Left colon (tissue), 2 donors: ENCODE data around the gene SLC25A42. TPM values are rescaled to one million over a fixed set of nuclear protein-coding genes. Genes with fewer than 3 reads are reported as not detected.

ENCODE experiments used
- ATAC-seq: fragments of 200-7000 bp; cut with Tn5 transposase; one replicate; pipeline ENCODE4 v1.9.1; 2020; ENCODE audit warnings: mild to moderate bottlenecking, moderate library complexity
- DNase-seq, 2 donors: peaks; one replicate each; pipeline ENCODE4 v3.0.0-alpha.2; 2020
- intact Hi-C, 2 donors: fragments of 100-400 bp; cut with DNase I in 1 of 2; cut with micrococcal nuclease in 1 of 2; formaldehyde crosslinking; loops; one replicate each; pipeline versions ENCODE4 v1.11.2 to v1.14.0; 2022; cut with DNase I, micrococcal nuclease
- total RNA-seq, 2 donors: library from RNA; stranded (reverse); fragmentation: NEBNext Ultra II Directional; extraction: Animal tissue kit (Norgen Biotek cat#: 25700); gene quantifications; one replicate each; pipeline ENCODE4 v1.2.1, GENCODE V29; 2021
- donor health status: DM: no; HTN: no; CAD: no.
- donor health status: DM: yes; HTN: yes; CAD: no.

Gene SLC25A42
- total RNA-seq, 2 donors from 2014 or later: 8.2 to 8.5 TPM

- intact Hi-C loops: no loop called here
- no peak for DNase-seq
- ATAC-seq: no peak
These were observed 1.2 kb upstream of the SLC25A42 start for GRCh38 chr19:19062454-19063182.

GRCh38 chr19:19064098-19064722, 416 bp downstream of the SLC25A42 start:
- intact Hi-C loops: no loop called here
- DNase-seq (no peak), ATAC-seq (no peak)

- no peak for ATAC-seq
- DNase-seq: peak; percentile 36 to 41
- intact Hi-C loops: loop anchor here in 1 of 2 donors (5.0 kb wide), 1 partner anchor 72 kb away; the partner anchor contains the start of gene TMEM161A
These were observed 1.3 kb downstream of the SLC25A42 start for GRCh38 chr19:19064811-19065745.

GRCh38 chr19:19067276-19068072, 3.7 kb downstream of the SLC25A42 start:
- intact Hi-C loops: loop anchor here in 1 of 2 donors (5.0 kb wide), 1 partner anchor 70 kb away; the partner anchor contains the start of gene TMEM161A
- DNase-seq: no peak
- ATAC-seq: no peak

GRCh38 chr19:19068659-19069654, 5.2 kb downstream of the SLC25A42 start:
- intact Hi-C loops: loop anchor here in 1 of 2 donors (5.0 kb wide), 1 partner anchor 68 kb away; the partner anchor contains the start of gene TMEM161A
- ATAC-seq (no peak), DNase-seq (no peak)

GRCh38 chr19:19071897-19072296, 8.1 kb downstream of the SLC25A42 start:
- no peak for ATAC-seq
- intact Hi-C loops: no loop called here
- no peak for DNase-seq

- ATAC-seq (no peak), DNase-seq (no peak)
- intact Hi-C loops: no loop called here
These were observed 10.5 kb downstream of the SLC25A42 start for GRCh38 chr19:19074196-19074882.

- ATAC-seq: no peak
- no peak for DNase-seq
- intact Hi-C loops: no loop called here
These were observed 11.3 kb downstream of the SLC25A42 start for GRCh38 chr19:19075126-19075525.

GRCh38 chr19:19076476-19076875, 12.7 kb downstream of the SLC25A42 start:
- DNase-seq (no peak), ATAC-seq (peak; percentile 51)
- intact Hi-C loops: no loop called here

- ATAC-seq: no peak
These were observed 13.3 kb downstream of the SLC25A42 start for GRCh38 chr19:19077103-19077502.

GRCh38 chr19:19078801-19079200, 15.0 kb downstream of the SLC25A42 start:
- intact Hi-C loops: no loop called here
- ATAC-seq (no peak), DNase-seq (no peak)

More at GRCh38 chr19:19077103-19077502, 13.3 kb downstream of the SLC25A42 start:
- intact Hi-C loops: no loop called here
- DNase-seq: no peak

GRCh38 chr19:19079571-19079970, 15.8 kb downstream of the SLC25A42 start:
- no peak for ATAC-seq
- DNase-seq: no peak
- intact Hi-C loops: no loop called here

- ATAC-seq: no peak
- intact Hi-C loops: no loop called here
- no peak for DNase-seq
These were observed 17.9 kb downstream of the SLC25A42 start for GRCh38 chr19:19081642-19082151.

GRCh38 chr19:19083413-19084178, 19.8 kb downstream of the SLC25A42 start:
- DNase-seq: no peak
- intact Hi-C loops: no loop called here
- ATAC-seq: no peak

GRCh38 chr19:19087676-19088075, 23.9 kb downstream of the SLC25A42 start:
- intact Hi-C loops: no loop called here
- no peak for DNase-seq
- ATAC-seq: no peak

GRCh38 chr19:19094513-19094912, 30.7 kb downstream of the SLC25A42 start:
- no peak for DNase-seq
- no peak for ATAC-seq
- intact Hi-C loops: no loop called here
